Muscle of leg (tissue), 11 donors: ENCODE data around the gene S100A8. TPM values are rescaled to one million over a fixed set of nuclear protein-coding genes. Genes with fewer than 3 reads are reported as not detected.

Experiments
- DNase-seq: peaks from one replicate; pipeline ENCODE4 v3.0.0; 2013
- H3K27ac ChIP-seq: one replicate; pipeline ENCODE4 v1.5.1; 2013; ENCODE audit warnings: mild to moderate bottlenecking, low read length, control low read depth
- H3K27me3 ChIP-seq: one replicate; pipeline ENCODE4 v1.6.1; 2013; ENCODE audit warnings: low read length; ENCODE audit not compliant: control insufficient read depth, insufficient read depth
- H3K36me3 ChIP-seq: one replicate; pipeline ENCODE4 v1.6.1; 2013; ENCODE audit warnings: low read length; ENCODE audit not compliant: control insufficient read depth, insufficient read depth
- H3K4me1 ChIP-seq: one replicate; pipeline ENCODE4 v1.6.1; 2013; ENCODE audit warnings: low read length; ENCODE audit not compliant: control insufficient read depth, insufficient read depth
- H3K4me3 ChIP-seq: one replicate; pipeline ENCODE4 v1.5.1; 2013; ENCODE audit warnings: low read length, control low read depth
- H3K9me3 ChIP-seq: replicated peaks from 2 replicates; pipeline ENCODE4 v1.6.1; 2013; ENCODE audit warnings: low read depth, low read length; ENCODE audit not compliant: control insufficient read depth
- WGBS: methylation state at CpG from one replicate; pipeline ENCODE4 v1.1.5; 2013; ENCODE audit warnings: missing lambda C conversion rate; ENCODE audit not compliant: insufficient coverage; 5-methylcytosine and 5-hydroxymethylcytosine counted together
- polyA plus RNA-seq, 8 donors: library from polyadenylated mRNA; unstranded; fragments of 120-200 nt; gene quantifications; one replicate each; pipeline versions ENCODE4 v1.2.1 to v1.2.3, GENCODE V29; 2013; ENCODE audit warnings: inconsistent platforms in 1 of 8, low replicate concordance in 1 of 8; ENCODE audit not compliant: insufficient read length in 8 of 8, insufficient read depth in 1 of 8
- total RNA-seq: library from RNA; stranded (reverse); fragments of 120-200 nt; gene quantifications from one replicate; pipeline ENCODE4 v1.2.4, GENCODE V29; 2013

S100A8 gene
- total and polyA plus RNA-seq, 9 donors: 6.6 to 31.9 (median 18.6) TPM

DNA sequence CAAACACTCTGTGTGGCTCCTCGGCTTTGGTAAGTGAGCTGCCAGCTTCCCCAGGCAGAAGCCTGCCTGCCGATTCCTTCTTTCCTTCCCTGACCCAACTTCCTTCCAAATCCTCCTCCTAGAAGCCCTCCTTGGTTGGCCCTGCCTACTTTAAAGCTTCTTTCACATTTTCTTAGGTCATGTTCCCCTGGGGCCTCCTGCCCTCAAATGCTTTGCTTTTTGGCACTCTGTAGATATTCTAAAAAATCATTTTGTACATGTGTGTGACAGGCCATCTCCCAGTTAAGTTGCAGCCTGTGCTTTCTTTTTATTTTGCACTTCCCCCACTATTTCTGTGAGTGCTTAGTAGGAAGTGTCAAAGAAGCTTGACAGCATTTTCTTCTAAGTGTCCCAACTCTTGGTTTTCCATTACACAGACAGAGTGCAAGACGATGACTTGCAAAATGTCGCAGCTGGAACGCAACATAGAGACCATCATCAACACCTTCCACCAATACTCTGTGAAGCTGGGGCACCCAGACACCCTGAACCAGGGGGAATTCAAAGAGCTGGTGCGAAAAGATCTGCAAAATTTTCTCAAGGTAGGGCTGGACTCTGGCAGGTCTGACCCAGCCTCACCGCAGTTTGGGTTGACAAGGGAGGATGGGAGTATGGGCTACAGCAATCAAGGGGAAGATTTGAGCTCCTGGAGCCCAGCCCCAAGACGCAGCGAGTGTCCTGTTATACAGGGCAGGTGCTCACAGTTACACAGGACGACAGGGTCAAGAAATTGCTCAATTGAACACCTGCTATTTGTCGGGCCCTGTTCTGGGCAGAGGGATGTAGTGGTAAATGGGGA lies 32.8 kb downstream of the S100A8 start, which contains the start of gene S100A9:
TSS of gene S100A9 (plus strand) at position 2 of the 838 bp plus-strand sequence. CDS start at position 432, 430 bp downstream.
- no peaks in the 10 kb centered on the region for H3K4me1 ChIP-seq
- no peak within 1 kb of the TSS for H3K4me3 ChIP-seq
- no peaks in the 10 kb centered on the region for H3K9me3 ChIP-seq
- 72% methylated on average over 11 of the region's 11 CpGs for WGBS
- peak; percentile 58 for DNase-seq
- H3K27me3 ChIP-seq: no peaks in the 10 kb centered on the region
- H3K27ac ChIP-seq: peak within 1 kb of the TSS; percentile 35
- H3K36me3 ChIP-seq: no peaks in the 10 kb centered on the region

DNA sequence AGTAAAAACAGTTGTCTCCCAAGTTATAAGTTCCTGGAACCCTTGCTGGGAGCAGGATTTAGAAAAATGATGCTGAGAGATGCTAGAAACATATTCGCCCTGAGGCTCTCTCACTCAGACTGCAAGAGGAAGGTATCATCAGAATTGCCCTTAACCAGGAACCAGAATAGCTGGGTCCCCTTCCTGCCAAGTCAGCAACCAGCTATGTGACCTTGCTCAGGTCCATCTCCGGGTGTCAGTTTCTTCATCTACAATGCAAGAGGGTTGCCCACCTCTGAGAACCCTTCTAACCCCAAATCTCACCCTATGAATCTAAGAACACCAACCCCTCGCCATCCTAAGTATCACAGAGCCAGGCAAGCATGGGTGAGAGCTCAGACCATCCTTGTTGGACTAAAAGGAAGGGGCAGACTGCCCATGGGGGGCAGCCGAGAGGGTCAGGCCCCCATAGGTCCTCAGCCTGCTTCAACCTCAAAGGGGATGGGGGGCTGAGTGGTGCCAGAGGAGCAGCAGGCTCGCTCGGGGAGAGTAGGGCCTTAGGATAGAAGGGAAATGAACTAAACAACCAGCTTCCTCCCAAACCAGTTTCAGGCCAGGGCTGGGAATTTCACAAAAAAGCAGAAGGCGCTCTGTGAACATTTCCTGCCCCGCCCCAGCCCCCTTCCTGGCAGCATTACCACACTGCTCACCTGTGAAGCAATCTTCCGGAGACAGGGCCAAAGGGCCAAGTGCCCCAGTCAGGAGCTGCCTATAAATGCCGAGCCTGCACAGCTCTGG lies 33.6 kb downstream of the S100A8 start:
- Histone ChIP-seq H3K36me3 (no peaks in the 10 kb centered on the region), H3K4me3 (no peak overlapping the region), H3K27me3 (no peaks in the 10 kb centered on the region), H3K4me1 (no peaks in the 10 kb centered on the region), H3K27ac (peak overlapping the region; percentile 35), H3K9me3 (no peaks in the 10 kb centered on the region)
- 58% methylated on average over 7 of the region's 10 CpGs for WGBS
- peak; percentile 50 for DNase-seq

DNA sequence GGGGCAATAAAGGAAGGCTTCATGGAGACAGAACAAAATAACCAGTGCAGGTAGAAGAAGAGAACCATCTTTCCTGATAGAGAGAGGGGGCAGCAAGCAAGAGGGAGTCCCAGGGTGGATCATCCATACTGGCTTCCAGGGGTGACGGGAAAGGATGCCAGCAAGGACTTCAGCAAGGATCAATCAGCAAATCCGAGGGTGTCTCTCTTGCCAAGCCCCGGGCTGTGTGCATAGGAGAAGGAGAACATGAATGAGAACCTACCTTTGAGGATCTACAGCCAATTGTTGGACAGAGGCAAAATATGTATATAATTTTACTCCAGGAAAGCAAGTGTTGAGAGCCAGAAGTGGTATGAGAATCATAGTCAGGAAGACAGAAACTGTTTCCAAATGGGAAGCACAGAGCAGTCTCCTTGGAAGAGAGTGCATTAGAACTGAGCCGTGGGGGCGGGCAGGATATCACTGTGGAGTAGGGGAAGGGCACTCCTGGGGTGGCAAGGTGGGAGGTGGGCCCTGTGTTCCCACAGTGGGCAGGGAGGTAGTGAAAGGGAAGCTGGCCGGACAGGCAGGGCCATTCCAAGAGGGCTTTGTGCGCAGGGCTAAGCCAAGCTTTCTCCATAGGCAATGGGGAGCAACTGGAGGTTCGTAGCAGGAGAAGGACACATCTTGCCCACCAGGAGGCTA lies 34.3 kb downstream of the S100A8 start:
- no peaks in the 10 kb centered on the region for H3K36me3 ChIP-seq
- no peak overlapping the region for H3K4me3 ChIP-seq
- H3K27me3 ChIP-seq: no peaks in the 10 kb centered on the region
- no peaks in the 10 kb centered on the region for H3K4me1 ChIP-seq
- DNase-seq: no peak
- no peak overlapping the region for H3K27ac ChIP-seq
- no peaks in the 10 kb centered on the region for H3K9me3 ChIP-seq
- WGBS: 72% methylated on average over 7 of the region's 8 CpGs

DNA sequence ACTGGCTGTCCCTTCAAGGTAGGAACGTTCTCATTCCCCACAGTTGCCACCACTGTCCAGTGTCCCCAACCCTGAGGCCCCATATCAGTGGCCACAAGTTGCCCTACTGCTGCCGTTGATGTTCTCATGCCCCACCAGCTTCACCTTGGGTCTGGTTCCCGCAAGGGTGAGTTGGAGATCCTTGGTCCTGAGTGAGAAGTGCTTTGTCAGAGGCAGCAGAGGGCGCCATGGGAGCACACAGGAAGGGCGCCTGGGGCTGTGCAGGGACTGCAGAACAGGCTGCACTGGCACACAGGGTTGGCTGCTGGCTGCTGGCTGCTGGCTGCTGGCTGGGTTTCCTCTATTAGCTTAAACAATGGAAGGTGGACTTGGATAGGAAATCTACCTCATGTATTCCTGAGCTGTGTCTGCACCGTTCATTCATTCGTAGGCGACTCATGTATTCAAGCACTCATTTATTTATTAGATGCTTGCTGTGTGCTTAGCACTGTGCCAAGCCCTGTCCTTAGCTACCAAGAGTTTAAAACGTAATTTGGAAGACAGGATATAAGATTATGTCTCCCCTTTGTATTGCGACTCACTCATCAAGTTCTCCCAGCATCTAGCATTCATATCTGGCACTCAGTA lies 35.3 kb downstream of the S100A8 start:
- peak; percentile 25 for DNase-seq
- H3K27ac ChIP-seq: no peak overlapping the region
- no peak overlapping the region for H3K4me3 ChIP-seq
- 36% methylated on average over 4 of the region's 10 CpGs for WGBS
- no peaks in the 10 kb centered on the region for H3K36me3 ChIP-seq
- no peaks in the 10 kb centered on the region for H3K27me3 ChIP-seq
- H3K4me1 ChIP-seq: no peaks in the 10 kb centered on the region
- H3K9me3 ChIP-seq: no peaks in the 10 kb centered on the region

DNA sequence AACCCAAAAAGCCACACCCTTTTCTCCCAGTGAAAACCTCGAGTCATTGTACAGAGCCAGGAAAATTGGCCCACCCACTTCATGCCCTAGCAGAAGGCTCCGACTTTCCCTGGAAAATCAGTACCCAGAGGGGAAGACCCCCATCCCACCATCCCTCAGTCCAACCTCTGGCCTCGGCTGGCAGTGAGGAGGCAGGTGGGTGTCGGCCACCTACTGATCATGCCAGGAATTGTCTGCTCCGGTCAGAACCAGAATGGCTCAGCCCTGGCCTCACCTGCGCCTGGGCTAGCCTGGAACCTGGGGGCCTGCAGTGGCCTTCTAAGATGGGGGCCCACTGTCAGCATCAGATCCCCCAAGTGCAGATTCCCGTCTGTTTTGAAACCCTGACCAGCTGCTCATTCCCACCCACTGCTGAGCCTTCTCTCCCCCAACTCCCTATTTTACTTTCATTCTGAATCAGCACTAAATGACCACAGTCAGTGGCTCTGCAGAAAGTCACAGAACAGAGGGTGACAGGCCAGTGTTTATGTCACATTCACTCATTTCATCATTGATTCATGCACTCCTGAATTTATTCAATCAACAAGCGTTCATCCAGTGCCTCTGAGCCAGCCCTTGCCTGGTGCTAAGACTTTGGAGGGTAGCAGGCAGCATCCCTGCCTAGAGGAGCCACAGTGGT lies 36.2 kb downstream of the S100A8 start:
- Histone ChIP-seq H3K36me3 (no peaks in the 10 kb centered on the region), H3K27me3 (peaks cover 2% of the 10 kb centered on the region), H3K4me1 (no peaks in the 10 kb centered on the region), H3K4me3 (no peak overlapping the region), H3K27ac (no peak overlapping the region), H3K9me3 (no peaks in the 10 kb centered on the region)
- no peak for DNase-seq
- WGBS: 60% methylated on average over 6 of the region's 8 CpGs

DNA sequence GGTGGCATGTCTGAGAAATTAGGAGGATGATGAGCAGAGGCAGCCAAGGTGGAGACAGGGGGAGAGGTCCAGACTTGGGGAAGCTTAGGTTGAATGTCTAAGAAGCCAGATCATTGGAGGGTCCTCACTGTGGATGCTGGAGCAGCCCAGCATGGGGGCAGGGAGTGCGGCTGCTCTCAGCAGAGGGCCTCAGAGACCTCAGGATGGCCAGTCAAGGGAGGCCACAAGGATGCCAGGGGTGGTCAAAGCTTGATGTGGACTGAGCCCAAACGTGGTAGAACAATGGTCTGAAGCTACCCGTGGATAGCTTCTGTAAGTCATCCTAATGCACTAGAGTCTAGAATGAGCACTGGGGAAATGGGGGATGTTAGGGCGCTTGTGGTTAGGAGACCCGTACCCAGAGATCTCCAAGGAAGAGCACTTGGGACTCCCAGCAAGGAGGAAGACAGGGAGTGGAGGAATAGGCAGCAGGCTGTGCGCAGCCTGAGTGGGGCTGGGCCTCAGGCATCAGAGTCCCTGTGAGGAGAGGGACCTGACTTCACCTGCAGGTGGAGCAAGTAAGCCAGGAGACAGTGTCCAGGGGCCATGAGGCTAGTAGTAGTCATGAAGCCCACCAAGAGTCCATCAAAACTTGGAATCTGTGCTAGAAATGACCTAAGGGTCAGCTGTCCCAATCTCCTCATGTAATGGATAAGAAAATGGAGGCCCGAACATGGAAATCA lies 37.5 kb downstream of the S100A8 start:
- WGBS: 78% methylated on average over 5 of the region's 7 CpGs
- Histone ChIP-seq H3K4me3 (no peak overlapping the region), H3K4me1 (no peaks in the 10 kb centered on the region), H3K36me3 (no peaks in the 10 kb centered on the region), H3K9me3 (no peaks in the 10 kb centered on the region), H3K27ac (no peak overlapping the region), H3K27me3 (peaks cover 3% of the 10 kb centered on the region)
- no peak for DNase-seq

DNA sequence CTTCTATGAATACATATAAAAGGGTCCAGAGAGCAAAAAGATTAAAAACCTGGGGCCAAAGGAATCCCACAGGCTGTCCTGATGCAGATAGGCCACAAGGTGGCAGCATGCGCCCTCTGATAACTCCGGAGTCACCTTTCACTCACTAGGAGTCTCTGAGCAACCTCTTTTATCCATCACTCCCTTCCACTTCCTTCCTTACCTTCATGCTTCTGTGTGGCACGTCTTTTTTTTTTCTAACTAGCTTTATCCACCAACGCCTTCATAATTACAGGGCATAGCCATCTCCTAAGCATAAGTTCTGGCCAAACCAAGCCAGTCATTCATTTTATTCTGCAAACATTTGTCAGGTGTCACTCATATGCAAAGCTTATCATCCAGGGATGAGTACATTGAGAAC lies 38.4 kb downstream of the S100A8 start:
- H3K9me3 ChIP-seq: no peaks in the 10 kb centered on the region
- WGBS: 0% methylated on average over 4 of the region's 4 CpGs
- DNase-seq: peak; percentile 71
- no peak overlapping the region for H3K4me3 ChIP-seq
- H3K36me3 ChIP-seq: no peaks in the 10 kb centered on the region
- H3K4me1 ChIP-seq: no peaks in the 10 kb centered on the region
- peaks cover 8% of the 10 kb centered on the region for H3K27me3 ChIP-seq
- no peak overlapping the region for H3K27ac ChIP-seq

DNA sequence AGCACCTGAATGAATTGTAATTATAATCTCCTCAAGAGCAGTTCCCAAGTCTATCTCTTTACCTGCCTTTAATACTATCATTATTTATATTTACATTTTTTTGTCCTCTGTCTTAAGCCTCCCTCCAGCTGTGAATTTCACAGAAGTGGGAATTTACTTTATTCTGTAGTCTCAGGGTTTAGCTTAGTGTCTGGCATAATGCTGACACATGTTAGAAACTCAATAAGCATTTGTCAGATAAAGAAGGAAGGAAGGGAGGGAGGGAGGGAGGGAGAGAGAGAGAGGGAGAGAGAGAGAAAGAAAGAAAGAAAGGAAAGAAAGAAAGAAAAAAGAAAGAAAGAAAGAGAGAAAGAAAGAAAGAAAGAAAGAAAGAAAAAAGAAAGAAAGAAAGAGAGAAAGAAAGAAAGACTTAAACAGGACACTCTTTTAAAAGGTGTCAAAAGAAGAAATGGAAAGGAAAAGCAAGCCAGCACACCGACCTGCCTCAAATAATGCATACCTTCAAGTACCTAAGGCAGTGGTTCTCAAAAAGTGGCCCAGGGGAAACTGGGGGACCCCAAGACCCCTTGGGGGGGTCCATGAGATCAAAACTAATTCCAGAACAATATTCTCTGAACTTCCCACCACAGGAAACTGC lies 40.4 kb downstream of the S100A8 start:
- DNase-seq: no peak
- no CpG with 5 or more reads among the region's 1 CpG for WGBS
- Histone ChIP-seq H3K27me3 (peaks cover 8% of the 10 kb centered on the region), H3K27ac (no peak overlapping the region), H3K9me3 (no peaks in the 10 kb centered on the region), H3K36me3 (no peaks in the 10 kb centered on the region), H3K4me3 (no peak overlapping the region), H3K4me1 (no peaks in the 10 kb centered on the region)
